ENCODE results near the gene GPR143.
A peak's percentile ranks its signal among the peaks of the same experiment; 100 is the strongest.

Gene GPR143

GRCh38 chrX:9737363-9737762 is 28.3 kb downstream of the GPR143 start:
- TF ChIP-seq CTCF (IDR thresholded peaks at IDR 0.05; ENCODE audit: control insufficient read depth, insufficient read depth, low read depth, low read length, missing control alignments), result no peak

GRCh38 chrX:9730752-9731151 is 34.9 kb downstream of the GPR143 start:
- no peak for DNase-seq (ENCODE audit: low read depth)
- TF ChIP-seq CTCF (IDR thresholded peaks at IDR 0.05; ENCODE audit: control insufficient read depth, insufficient read depth, low read depth, low read length, missing control alignments), result no peak
- H3K4me3 ChIP-seq (ENCODE audit: control insufficient read depth, low read depth, low read length), result no peak overlapping the region

More at GRCh38 chrX:9737363-9737762, 28.3 kb downstream of the GPR143 start:
- DNase-seq (ENCODE audit: low read depth), result no peak
- no peak overlapping the region for H3K4me3 ChIP-seq (ENCODE audit: control insufficient read depth, low read depth, low read length)

GRCh38 chrX:9730078-9730477 is 35.6 kb downstream of the GPR143 start:
- H3K4me3 ChIP-seq (ENCODE audit: control insufficient read depth, low read depth, low read length), result no peak overlapping the region
- DNase-seq (ENCODE audit: low read depth), result no peak
- no peak for TF ChIP-seq CTCF (IDR thresholded peaks at IDR 0.05; ENCODE audit: control insufficient read depth, insufficient read depth, low read depth, low read length, missing control alignments)

- H3K4me3 ChIP-seq (ENCODE audit: control insufficient read depth, low read depth, low read length), result no peak overlapping the region
- DNase-seq (ENCODE audit: low read depth), result no peak
- TF ChIP-seq CTCF (IDR thresholded peaks at IDR 0.05; ENCODE audit: control insufficient read depth, insufficient read depth, low read depth, low read length, missing control alignments), result no peak
Measured at GRCh38 chrX:9729171-9729885, 36.3 kb downstream of the GPR143 start.

- no peak overlapping the region for H3K4me3 ChIP-seq (ENCODE audit: control insufficient read depth, low read depth, low read length)
- no peak for TF ChIP-seq CTCF (IDR thresholded peaks at IDR 0.05; ENCODE audit: control insufficient read depth, insufficient read depth, low read depth, low read length, missing control alignments)
- no peak for DNase-seq (ENCODE audit: low read depth)
Measured at GRCh38 chrX:9728261-9728660, 37.4 kb downstream of the GPR143 start.

GRCh38 chrX:9724711-9725110 is 40.9 kb downstream of the GPR143 start:
- no peak for DNase-seq (ENCODE audit: low read depth)
- H3K4me3 ChIP-seq (ENCODE audit: control insufficient read depth, low read depth, low read length), result no peak overlapping the region
- TF ChIP-seq CTCF (IDR thresholded peaks at IDR 0.05; ENCODE audit: control insufficient read depth, insufficient read depth, low read depth, low read length, missing control alignments), result peak; percentile 15
